Tibial nerve (tissue), 4 donors: ENCODE data around the gene IL17B.

ENCODE experiments used
- CTCF ChIP-seq, 5 experiments: fragments of 200-600 bp in 3 of 5; fragments of 450-650 bp in 2 of 5; sonication (generic) in 3 of 5; IDR thresholded peaks; one replicate each; pipeline ENCODE4 v1.5.1; 2016 to 2019; ENCODE audit warnings: antibody characterized with exemption in 5 of 5, mild to moderate bottlenecking in 3 of 5, moderate library complexity in 2 of 5
- EP300 ChIP-seq, 2 donors: sonication (generic); formaldehyde crosslinking; IDR thresholded peaks; one replicate each; pipeline ENCODE4 v1.6.1; 2017; ENCODE audit warnings: antibody characterized with exemption in 2 of 2, mild to moderate bottlenecking in 1 of 2

DNA sequence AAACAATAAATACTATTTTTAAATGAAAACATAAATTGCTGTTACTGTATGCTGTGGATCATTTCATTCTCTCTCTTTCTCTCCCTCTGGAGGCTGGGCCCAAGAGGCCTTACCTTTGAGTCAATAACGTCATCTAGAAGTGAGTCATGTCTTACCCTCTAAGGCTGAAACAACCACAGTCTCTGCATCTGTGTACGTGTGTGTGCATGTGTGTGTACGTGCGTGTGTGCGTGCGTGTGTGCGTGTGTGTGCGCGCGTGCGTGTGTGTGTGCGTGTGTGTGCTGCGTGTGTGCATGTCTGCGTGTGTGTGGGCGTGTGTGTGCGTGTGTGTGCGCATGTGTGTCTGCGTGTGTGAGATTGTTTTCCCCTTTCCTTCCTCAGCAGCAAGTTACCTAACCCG is 13.6 kb upstream of the IL17B start:
- TF ChIP-seq CTCF (IDR thresholded peaks at IDR 0.05) (no peak), EP300 (IDR thresholded peaks at IDR 0.05) (no peak)
